ENCODE data around the gene EYS.

EYS gene

GRCh38 chr6:65221153-65221552, 485.9 kb downstream of the EYS start:
- H3K9ac ChIP-seq (ENCODE audit: low read length): no peak overlapping the region
- H3K27me3 ChIP-seq (replicated peaks; ENCODE audit: control insufficient read depth, insufficient read depth, low read length): no peaks in the 10 kb centered on the region
- no peak for DNase-seq (ENCODE audit: low read depth)
- H3K4me1 ChIP-seq (ENCODE audit: control insufficient read depth, insufficient read depth, low read length): no peaks in the 10 kb centered on the region
- H3K36me3 ChIP-seq (ENCODE audit: control insufficient read depth, insufficient read depth, low read length, severe bottlenecking): no peaks in the 10 kb centered on the region
- no peak overlapping the region for H3K4me3 ChIP-seq (ENCODE audit: low read length)
- H3K9me3 ChIP-seq (ENCODE audit: control insufficient read depth, low read length): peaks cover 6% of the 10 kb centered on the region

- no peak for DNase-seq (ENCODE audit: low read depth)
- H3K36me3 ChIP-seq (ENCODE audit: control insufficient read depth, insufficient read depth, low read length, severe bottlenecking): no peaks in the 10 kb centered on the region
- no peak overlapping the region for H3K9ac ChIP-seq (ENCODE audit: low read length)
- no peaks in the 10 kb centered on the region for H3K4me1 ChIP-seq (ENCODE audit: control insufficient read depth, insufficient read depth, low read length)
- H3K4me3 ChIP-seq (ENCODE audit: low read length): no peak overlapping the region
- H3K9me3 ChIP-seq (ENCODE audit: control insufficient read depth, low read length): no peaks in the 10 kb centered on the region
- H3K27me3 ChIP-seq (replicated peaks; ENCODE audit: control insufficient read depth, insufficient read depth, low read length): no peaks in the 10 kb centered on the region
Measured at GRCh38 chr6:65202738-65203137, 504.3 kb downstream of the EYS start.

- Histone ChIP-seq H3K9ac (ENCODE audit: low read length) (no peak overlapping the region), H3K36me3 (ENCODE audit: control insufficient read depth, insufficient read depth, low read length, severe bottlenecking) (no peaks in the 10 kb centered on the region), H3K4me3 (ENCODE audit: low read length) (no peak overlapping the region), H3K27me3 (replicated peaks; ENCODE audit: control insufficient read depth, insufficient read depth, low read length) (no peaks in the 10 kb centered on the region), H3K9me3 (ENCODE audit: control insufficient read depth, low read length) (no peaks in the 10 kb centered on the region), H3K4me1 (ENCODE audit: control insufficient read depth, insufficient read depth, low read length) (no peaks in the 10 kb centered on the region)
- no peak for DNase-seq (ENCODE audit: low read depth)
Measured at GRCh38 chr6:65199683-65200082, 507.3 kb downstream of the EYS start.

GRCh38 chr6:65199121-65199520, 507.9 kb downstream of the EYS start:
- Histone ChIP-seq H3K9me3 (ENCODE audit: control insufficient read depth, low read length) (no peaks in the 10 kb centered on the region), H3K27me3 (replicated peaks; ENCODE audit: control insufficient read depth, insufficient read depth, low read length) (no peaks in the 10 kb centered on the region), H3K4me3 (ENCODE audit: low read length) (no peak overlapping the region), H3K4me1 (ENCODE audit: control insufficient read depth, insufficient read depth, low read length) (no peaks in the 10 kb centered on the region), H3K9ac (ENCODE audit: low read length) (no peak overlapping the region), H3K36me3 (ENCODE audit: control insufficient read depth, insufficient read depth, low read length, severe bottlenecking) (no peaks in the 10 kb centered on the region)
- no peak for DNase-seq (ENCODE audit: low read depth)

GRCh38 chr6:65191471-65191870, 515.6 kb downstream of the EYS start:
- Histone ChIP-seq H3K9ac (ENCODE audit: low read length) (no peak overlapping the region), H3K27me3 (replicated peaks; ENCODE audit: control insufficient read depth, insufficient read depth, low read length) (no peaks in the 10 kb centered on the region), H3K4me1 (ENCODE audit: control insufficient read depth, insufficient read depth, low read length) (no peaks in the 10 kb centered on the region), H3K36me3 (ENCODE audit: control insufficient read depth, insufficient read depth, low read length, severe bottlenecking) (no peaks in the 10 kb centered on the region), H3K9me3 (ENCODE audit: control insufficient read depth, low read length) (no peaks in the 10 kb centered on the region), H3K4me3 (ENCODE audit: low read length) (no peak overlapping the region)
- DNase-seq (ENCODE audit: low read depth): no peak

- H3K4me1 ChIP-seq (ENCODE audit: control insufficient read depth, insufficient read depth, low read length): no peaks in the 10 kb centered on the region
Measured at GRCh38 chr6:65189236-65189881, 517.7 kb downstream of the EYS start.

GRCh38 chr6:65186826-65187225, 520.2 kb downstream of the EYS start:
- no peak for DNase-seq (ENCODE audit: low read depth)
- H3K4me1 ChIP-seq (ENCODE audit: control insufficient read depth, insufficient read depth, low read length): no peaks in the 10 kb centered on the region
- no peak overlapping the region for H3K4me3 ChIP-seq (ENCODE audit: low read length)
- no peaks in the 10 kb centered on the region for H3K9me3 ChIP-seq (ENCODE audit: control insufficient read depth, low read length)
- no peaks in the 10 kb centered on the region for H3K27me3 ChIP-seq (replicated peaks; ENCODE audit: control insufficient read depth, insufficient read depth, low read length)
- no peaks in the 10 kb centered on the region for H3K36me3 ChIP-seq (ENCODE audit: control insufficient read depth, insufficient read depth, low read length, severe bottlenecking)
- no peak overlapping the region for H3K9ac ChIP-seq (ENCODE audit: low read length)

More at GRCh38 chr6:65189236-65189881, 517.7 kb downstream of the EYS start:
- Histone ChIP-seq H3K4me3 (ENCODE audit: low read length) (no peak overlapping the region), H3K9ac (ENCODE audit: low read length) (no peak overlapping the region), H3K27me3 (replicated peaks; ENCODE audit: control insufficient read depth, insufficient read depth, low read length) (no peaks in the 10 kb centered on the region), H3K36me3 (ENCODE audit: control insufficient read depth, insufficient read depth, low read length, severe bottlenecking) (no peaks in the 10 kb centered on the region), H3K9me3 (ENCODE audit: control insufficient read depth, low read length) (no peaks in the 10 kb centered on the region)
- no peak for DNase-seq (ENCODE audit: low read depth)

GRCh38 chr6:65182681-65183080, 524.3 kb downstream of the EYS start:
- Histone ChIP-seq H3K4me1 (ENCODE audit: control insufficient read depth, insufficient read depth, low read length) (no peaks in the 10 kb centered on the region), H3K9me3 (ENCODE audit: control insufficient read depth, low read length) (no peaks in the 10 kb centered on the region), H3K36me3 (ENCODE audit: control insufficient read depth, insufficient read depth, low read length, severe bottlenecking) (no peaks in the 10 kb centered on the region), H3K27me3 (replicated peaks; ENCODE audit: control insufficient read depth, insufficient read depth, low read length) (no peaks in the 10 kb centered on the region), H3K9ac (ENCODE audit: low read length) (no peak overlapping the region), H3K4me3 (ENCODE audit: low read length) (no peak overlapping the region)
- DNase-seq (ENCODE audit: low read depth): no peak

- Histone ChIP-seq H3K9ac (ENCODE audit: low read length) (no peak overlapping the region), H3K4me3 (ENCODE audit: low read length) (no peak overlapping the region), H3K36me3 (ENCODE audit: control insufficient read depth, insufficient read depth, low read length, severe bottlenecking) (no peaks in the 10 kb centered on the region), H3K4me1 (ENCODE audit: control insufficient read depth, insufficient read depth, low read length) (no peaks in the 10 kb centered on the region), H3K9me3 (ENCODE audit: control insufficient read depth, low read length) (no peaks in the 10 kb centered on the region), H3K27me3 (replicated peaks; ENCODE audit: control insufficient read depth, insufficient read depth, low read length) (no peaks in the 10 kb centered on the region)
- no peak for DNase-seq (ENCODE audit: low read depth)
Measured at GRCh38 chr6:65170273-65170672, 536.8 kb downstream of the EYS start.

GRCh38 chr6:65161661-65162060, 545.4 kb downstream of the EYS start:
- no peaks in the 10 kb centered on the region for H3K27me3 ChIP-seq (replicated peaks; ENCODE audit: control insufficient read depth, insufficient read depth, low read length)
- no peak for DNase-seq (ENCODE audit: low read depth)
- no peaks in the 10 kb centered on the region for H3K4me1 ChIP-seq (ENCODE audit: control insufficient read depth, insufficient read depth, low read length)
- H3K9ac ChIP-seq (ENCODE audit: low read length): no peak overlapping the region
- no peak overlapping the region for H3K4me3 ChIP-seq (ENCODE audit: low read length)
- H3K36me3 ChIP-seq (ENCODE audit: control insufficient read depth, insufficient read depth, low read length, severe bottlenecking): no peaks in the 10 kb centered on the region
- H3K9me3 ChIP-seq (ENCODE audit: control insufficient read depth, low read length): no peaks in the 10 kb centered on the region

GRCh38 chr6:65157025-65157424, 550.0 kb downstream of the EYS start:
- Histone ChIP-seq H3K9ac (ENCODE audit: low read length) (no peak overlapping the region), H3K27me3 (replicated peaks; ENCODE audit: control insufficient read depth, insufficient read depth, low read length) (no peaks in the 10 kb centered on the region), H3K4me1 (ENCODE audit: control insufficient read depth, insufficient read depth, low read length) (no peaks in the 10 kb centered on the region), H3K9me3 (ENCODE audit: control insufficient read depth, low read length) (no peaks in the 10 kb centered on the region), H3K4me3 (ENCODE audit: low read length) (no peak overlapping the region), H3K36me3 (ENCODE audit: control insufficient read depth, insufficient read depth, low read length, severe bottlenecking) (no peaks in the 10 kb centered on the region)
- DNase-seq (ENCODE audit: low read depth): no peak

- no peak overlapping the region for H3K4me3 ChIP-seq (ENCODE audit: low read length)
- no peaks in the 10 kb centered on the region for H3K27me3 ChIP-seq (replicated peaks; ENCODE audit: control insufficient read depth, insufficient read depth, low read length)
- H3K36me3 ChIP-seq (ENCODE audit: control insufficient read depth, insufficient read depth, low read length, severe bottlenecking): no peaks in the 10 kb centered on the region
- H3K9me3 ChIP-seq (ENCODE audit: control insufficient read depth, low read length): no peaks in the 10 kb centered on the region
- no peaks in the 10 kb centered on the region for H3K4me1 ChIP-seq (ENCODE audit: control insufficient read depth, insufficient read depth, low read length)
- H3K9ac ChIP-seq (ENCODE audit: low read length): no peak overlapping the region
- DNase-seq (ENCODE audit: low read depth): no peak
Measured at GRCh38 chr6:65155083-65155482, 551.9 kb downstream of the EYS start.
